OCI-LY1 (cell line): Measurements from ENCODE around the gene MTHFD1L.

Experiments used
- H2AFZ ChIP-seq: fragments of 200-600 bp; sonication (generic), shearing (Covaris generic); 2 replicates; pipeline ENCODE4 v1.6.0; 2014; ENCODE audit warnings: antibody characterized with exemption, mild to moderate bottlenecking, low read length
- H3F3A ChIP-seq: fragments of 200-600 bp; sonication (generic), shearing (Covaris generic); 2 replicates; pipeline ENCODE4 v1.6.0; 2014; ENCODE audit warnings: mild to moderate bottlenecking, antibody characterized with exemption, low read length, moderate library complexity; ENCODE audit not compliant: insufficient read depth
- H3K27ac ChIP-seq: fragments of 200-600 bp; sonication (generic); 2 replicates; pipeline ENCODE4 v1.5.1; 2014; ENCODE audit warnings: low read length, mixed run types, mild to moderate bottlenecking, low read depth; ENCODE audit not compliant: poor library complexity, severe bottlenecking
- H3K27me3 ChIP-seq: fragments of 200-600 bp; sonication (generic); 2 replicates; pipeline ENCODE4 v1.6.0; 2014; ENCODE audit warnings: antibody characterized with exemption, mild to moderate bottlenecking, low read length, moderate library complexity; ENCODE audit not compliant: insufficient read depth
- H3K36me3 ChIP-seq: fragments of 200-600 bp; sonication (generic); 2 replicates; pipeline ENCODE4 v1.6.1; 2014; ENCODE audit warnings: mild to moderate bottlenecking, antibody characterized with exemption, low read length, moderate library complexity, mixed read lengths; ENCODE audit not compliant: insufficient read depth
- H3K4me1 ChIP-seq: fragments of 200-600 bp; sonication (generic); 2 replicates; pipeline ENCODE4 v1.5.1; 2014; ENCODE audit warnings: mild to moderate bottlenecking, low read length, moderate library complexity; ENCODE audit not compliant: insufficient read depth, severe bottlenecking
- H3K4me2 ChIP-seq: fragments of 200-600 bp; sonication (generic), shearing (Covaris generic); 2 replicates; pipeline ENCODE4 v1.6.1; 2014; ENCODE audit warnings: low read length
- H3K4me3 ChIP-seq: fragments of 200-600 bp; sonication (generic); 2 replicates; pipeline ENCODE4 v1.5.1; 2014; ENCODE audit warnings: low read length, low read depth, mild to moderate bottlenecking, mixed read lengths; ENCODE audit not compliant: poor library complexity, severe bottlenecking
- H3K79me2 ChIP-seq: fragments of 200-600 bp; shearing (Covaris generic); 2 replicates; pipeline ENCODE4 v1.6.1; 2016; ENCODE audit warnings: mixed run types, low read length, mixed read lengths; ENCODE audit not compliant: insufficient read depth
- H3K9ac ChIP-seq: fragments of 200-600 bp; sonication (generic), shearing (Covaris generic); 2 replicates; pipeline ENCODE4 v1.6.1; 2014; ENCODE audit warnings: mild to moderate bottlenecking, low read length, mixed read lengths
- H3K9me2 ChIP-seq: fragments of 200-600 bp; sonication (generic), shearing (Covaris generic); 2 replicates; pipeline ENCODE4 v1.6.1; 2014; ENCODE audit warnings: low read depth, mild to moderate bottlenecking, low read length, mixed read lengths
- H3K9me3 ChIP-seq: fragments of 200-600 bp; shearing (Covaris generic); 2 replicates; pipeline ENCODE4 v1.6.1; 2014; ENCODE audit warnings: low read length, mixed read lengths
- H4K20me1 ChIP-seq: fragments of 200-600 bp; sonication (generic), shearing (Covaris generic); 2 replicates; pipeline ENCODE4 v1.6.0; 2016; ENCODE audit warnings: mild to moderate bottlenecking, low read length; ENCODE audit not compliant: insufficient read depth
- EZH2 ChIP-seq: fragments of 200-600 bp; sonication (generic), shearing (Covaris generic); IDR thresholded peaks from 2 replicates; pipeline ENCODE4 v1.8.0; 2017; ENCODE audit warnings: borderline replicate concordance, mixed run types, mild to moderate bottlenecking, antibody characterized with exemption, low read length, moderate library complexity, mixed read lengths
- TF ChIP-seq, protein P1 (sequence below): fragments of 200-600 bp; sonication (generic), shearing (Covaris generic); IDR thresholded peaks from 2 replicates; pipeline ENCODE4 v1.5.1; 2017; ENCODE audit warnings: mild to moderate bottlenecking, antibody characterized with exemption, low read length, moderate library complexity, mixed read lengths

MTHFD1L gene

DNA sequence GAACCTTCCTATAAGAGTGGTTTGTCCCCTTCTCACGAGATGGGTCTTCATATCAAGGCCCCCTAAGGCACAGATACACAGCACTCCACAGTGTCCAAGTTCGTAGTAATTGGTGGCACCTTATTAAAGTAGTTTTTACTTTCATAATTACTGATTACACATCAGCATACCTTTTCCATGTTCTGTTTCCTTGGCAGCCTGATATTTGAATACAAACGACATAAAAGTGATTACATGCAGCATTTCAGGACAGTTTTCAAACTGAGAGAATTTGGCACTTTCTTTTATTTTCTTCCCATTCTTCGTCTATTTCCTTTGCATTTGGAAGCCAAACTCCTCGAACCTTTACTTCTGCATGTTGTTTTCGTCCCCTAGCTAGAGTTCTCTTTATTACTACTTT, 139.7 kb downstream of the MTHFD1L start:
- H4K20me1 ChIP-seq, result no peaks in the 10 kb centered on the region
- H3K27ac ChIP-seq, result no peak overlapping the region
- TF ChIP-seq EZH2, result no peak
- TF ChIP-seq, protein P1, sequence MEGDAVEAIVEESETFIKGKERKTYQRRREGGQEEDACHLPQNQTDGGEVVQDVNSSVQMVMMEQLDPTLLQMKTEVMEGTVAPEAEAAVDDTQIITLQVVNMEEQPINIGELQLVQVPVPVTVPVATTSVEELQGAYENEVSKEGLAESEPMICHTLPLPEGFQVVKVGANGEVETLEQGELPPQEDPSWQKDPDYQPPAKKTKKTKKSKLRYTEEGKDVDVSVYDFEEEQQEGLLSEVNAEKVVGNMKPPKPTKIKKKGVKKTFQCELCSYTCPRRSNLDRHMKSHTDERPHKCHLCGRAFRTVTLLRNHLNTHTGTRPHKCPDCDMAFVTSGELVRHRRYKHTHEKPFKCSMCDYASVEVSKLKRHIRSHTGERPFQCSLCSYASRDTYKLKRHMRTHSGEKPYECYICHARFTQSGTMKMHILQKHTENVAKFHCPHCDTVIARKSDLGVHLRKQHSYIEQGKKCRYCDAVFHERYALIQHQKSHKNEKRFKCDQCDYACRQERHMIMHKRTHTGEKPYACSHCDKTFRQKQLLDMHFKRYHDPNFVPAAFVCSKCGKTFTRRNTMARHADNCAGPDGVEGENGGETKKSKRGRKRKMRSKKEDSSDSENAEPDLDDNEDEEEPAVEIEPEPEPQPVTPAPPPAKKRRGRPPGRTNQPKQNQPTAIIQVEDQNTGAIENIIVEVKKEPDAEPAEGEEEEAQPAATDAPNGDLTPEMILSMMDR, result no peak
- peaks cover 3% of the 10 kb centered on the region; the same call in 1 of the 2 replicates for H3K36me3 ChIP-seq
- H3K4me3 ChIP-seq, result no peak overlapping the region
- no peaks in the 10 kb centered on the region for H3K79me2 ChIP-seq
- H2AFZ ChIP-seq, result no peak overlapping the region
- no peaks in the 10 kb centered on the region for H3F3A ChIP-seq
- H3K4me1 ChIP-seq, result no peaks in the 10 kb centered on the region
- H3K9ac ChIP-seq, result no peak overlapping the region
- H3K9me3 ChIP-seq, result no peaks in the 10 kb centered on the region
- H3K27me3 ChIP-seq, result no peaks in the 10 kb centered on the region
- no peaks in the 10 kb centered on the region for H3K9me2 ChIP-seq
- H3K4me2 ChIP-seq, result no peak overlapping the region

DNA sequence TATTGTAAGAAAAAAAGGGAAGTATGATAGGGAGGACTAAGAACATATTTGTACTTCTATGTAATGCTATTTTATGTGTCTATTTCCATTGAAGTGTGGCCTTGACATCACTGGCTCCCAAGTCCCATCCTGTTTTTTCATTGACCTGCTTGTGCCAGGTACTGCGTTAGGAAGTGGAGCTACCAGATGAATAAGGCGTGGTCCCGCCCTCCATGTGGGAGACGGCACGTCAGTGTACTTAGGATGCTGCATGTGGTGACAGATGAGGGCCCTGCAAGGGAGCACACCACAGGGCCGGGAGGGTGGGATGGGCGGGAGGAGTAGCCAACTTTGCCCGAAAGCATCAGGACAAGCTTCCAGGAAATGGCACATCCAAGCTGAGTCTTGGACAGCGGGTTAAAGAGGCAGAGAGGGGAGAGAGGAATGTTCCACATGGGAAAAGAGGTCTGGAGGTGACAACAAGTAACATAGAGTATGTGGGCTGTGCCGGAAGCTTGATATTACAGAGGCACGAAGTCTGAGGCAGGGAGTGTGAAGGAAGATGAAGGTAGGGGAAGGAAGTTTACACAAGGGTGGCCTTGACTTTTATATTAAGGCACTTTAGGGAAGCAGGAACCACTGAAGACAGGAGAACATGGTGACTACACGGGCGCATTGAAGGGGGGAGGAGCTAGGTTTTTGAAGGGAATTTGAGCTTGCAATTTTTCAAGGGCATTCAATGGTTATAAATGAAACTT, 140.6 kb downstream of the MTHFD1L start:
- Histone ChIP-seq H3F3A (no peaks in the 10 kb centered on the region), H3K27me3 (no peaks in the 10 kb centered on the region), H4K20me1 (no peaks in the 10 kb centered on the region), H3K4me3 (no peak overlapping the region), H3K4me2 (no peak overlapping the region), H3K36me3 (peaks cover 3% of the 10 kb centered on the region; the same call in 1 of the 2 replicates), H3K27ac (no peak overlapping the region), H3K79me2 (no peaks in the 10 kb centered on the region), H3K9me3 (no peaks in the 10 kb centered on the region), H3K9me2 (no peaks in the 10 kb centered on the region), H3K4me1 (no peaks in the 10 kb centered on the region), H2AFZ (no peak overlapping the region), H3K9ac (no peak overlapping the region)
- TF ChIP-seq, protein P1, result no peak
- TF ChIP-seq EZH2, result no peak

DNA sequence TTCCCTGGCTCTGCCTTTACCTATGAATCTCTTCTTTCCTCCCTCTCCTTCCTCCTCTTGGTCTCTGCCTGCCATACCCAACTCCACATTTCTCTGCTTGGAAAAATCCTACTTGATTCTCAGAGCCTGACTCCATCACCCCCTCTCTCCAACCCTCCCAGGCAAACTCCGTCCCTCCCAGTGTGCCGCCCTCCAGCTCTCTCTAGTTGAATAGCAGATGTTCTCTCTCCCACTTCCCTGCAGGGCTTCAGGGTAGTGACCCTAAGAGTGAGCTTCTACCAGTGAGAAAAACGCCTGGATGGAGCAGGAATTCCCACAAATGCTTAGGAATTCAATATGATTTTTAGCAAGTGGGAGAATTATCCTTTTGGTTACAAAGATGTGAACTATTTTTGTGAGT, 141.6 kb downstream of the MTHFD1L start:
- Histone ChIP-seq H3K27ac (no peak overlapping the region), H3K4me3 (no peak overlapping the region), H3K27me3 (no peaks in the 10 kb centered on the region), H3K9ac (no peak overlapping the region), H3K36me3 (peaks cover 3% of the 10 kb centered on the region; the same call in 1 of the 2 replicates), H3K9me3 (no peaks in the 10 kb centered on the region), H3F3A (no peaks in the 10 kb centered on the region), H3K79me2 (no peaks in the 10 kb centered on the region), H4K20me1 (no peaks in the 10 kb centered on the region), H3K9me2 (no peaks in the 10 kb centered on the region), H3K4me1 (no peaks in the 10 kb centered on the region), H2AFZ (no peak overlapping the region), H3K4me2 (no peak overlapping the region)
- TF ChIP-seq EZH2, result no peak
- TF ChIP-seq, protein P1, result no peak
